ENCODE measurements around the gene ZHX3. TPM values are rescaled to one million over a fixed set of nuclear protein-coding genes. Genes with fewer than 3 reads are reported as not detected.
A peak's percentile ranks its signal among the peaks of the same experiment; 100 is the strongest.

The ZHX3 gene
- total RNA-seq, 4 donors from 2014 or later, result 20.1 to 30.0 (median 25.9) TPM

DNA sequence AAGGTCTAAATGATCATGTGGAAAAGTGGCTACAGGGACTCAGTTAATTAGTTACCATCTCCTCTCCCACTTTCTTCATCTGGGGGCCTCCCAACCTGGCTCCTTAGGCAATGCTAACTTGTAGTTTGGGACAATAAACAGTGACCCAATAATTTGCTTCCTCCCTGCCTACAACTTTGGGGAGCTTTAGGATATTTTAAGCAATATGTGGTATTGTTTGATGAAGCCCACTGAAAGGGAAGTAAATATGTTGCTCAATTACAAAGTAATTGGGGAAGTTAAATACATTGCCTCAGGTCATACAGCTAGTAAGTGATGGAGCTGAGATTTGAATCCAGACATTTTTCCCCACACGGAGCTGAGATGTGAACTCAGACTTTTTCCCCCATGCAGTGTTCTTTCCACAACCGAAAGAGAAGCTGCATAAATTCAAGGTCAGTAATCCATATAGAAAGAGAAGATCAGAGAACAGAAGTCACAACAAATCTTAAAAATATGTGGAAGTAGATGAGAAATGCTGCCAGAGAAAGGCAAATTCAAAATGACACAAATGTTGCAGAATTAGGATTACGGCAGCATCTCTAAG, 26.6 kb downstream of the ZHX3 start:
- ATAC-seq, result no peak
- DNase-seq, result no peak
- in situ Hi-C loops (cut with MboI; ENCODE audit: low sequenced_read_pairs in 4 of 4), result no loop called here
- intact Hi-C loops (cut with DNase I; ENCODE audit: low total_unique reads), result no loop called here
- Histone ChIP-seq H3K36me3 (no peaks in the 10 kb centered on the region), H3K4me1 (peaks cover 37 to 43% of the 10 kb centered on the region in 2 donors), H3K4me3 (no peak overlapping the region), H3K27me3 (no peaks in the 10 kb centered on the region), H3K9me3 (no peaks in the 10 kb centered on the region), H3K27ac (no peak overlapping the region)
- TF ChIP-seq, protein P1, sequence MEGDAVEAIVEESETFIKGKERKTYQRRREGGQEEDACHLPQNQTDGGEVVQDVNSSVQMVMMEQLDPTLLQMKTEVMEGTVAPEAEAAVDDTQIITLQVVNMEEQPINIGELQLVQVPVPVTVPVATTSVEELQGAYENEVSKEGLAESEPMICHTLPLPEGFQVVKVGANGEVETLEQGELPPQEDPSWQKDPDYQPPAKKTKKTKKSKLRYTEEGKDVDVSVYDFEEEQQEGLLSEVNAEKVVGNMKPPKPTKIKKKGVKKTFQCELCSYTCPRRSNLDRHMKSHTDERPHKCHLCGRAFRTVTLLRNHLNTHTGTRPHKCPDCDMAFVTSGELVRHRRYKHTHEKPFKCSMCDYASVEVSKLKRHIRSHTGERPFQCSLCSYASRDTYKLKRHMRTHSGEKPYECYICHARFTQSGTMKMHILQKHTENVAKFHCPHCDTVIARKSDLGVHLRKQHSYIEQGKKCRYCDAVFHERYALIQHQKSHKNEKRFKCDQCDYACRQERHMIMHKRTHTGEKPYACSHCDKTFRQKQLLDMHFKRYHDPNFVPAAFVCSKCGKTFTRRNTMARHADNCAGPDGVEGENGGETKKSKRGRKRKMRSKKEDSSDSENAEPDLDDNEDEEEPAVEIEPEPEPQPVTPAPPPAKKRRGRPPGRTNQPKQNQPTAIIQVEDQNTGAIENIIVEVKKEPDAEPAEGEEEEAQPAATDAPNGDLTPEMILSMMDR (IDR thresholded peaks at IDR 0.05 in 4 of 5, conservative IDR thresholded peaks at IDR 0.05 in 1 of 5), result no peak

DNA sequence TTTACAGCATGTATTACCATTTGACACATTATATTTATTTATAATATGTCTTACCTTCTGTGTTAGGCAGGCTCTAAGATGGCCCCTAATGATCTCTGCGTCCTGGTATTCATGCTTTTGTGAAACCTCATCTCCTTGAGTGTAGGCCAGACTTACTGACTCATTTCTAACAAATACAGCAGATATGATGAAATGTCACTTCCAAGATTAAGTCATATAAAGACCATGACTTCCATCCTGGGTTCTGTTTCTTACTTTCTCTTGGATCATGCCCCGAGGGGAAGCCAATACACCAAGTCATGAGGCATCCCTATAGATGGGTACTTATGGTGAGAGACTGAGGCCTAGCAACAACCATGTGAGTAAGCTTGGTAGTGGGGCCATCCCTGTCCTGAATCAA, 30.2 kb downstream of the ZHX3 start:
- TF ChIP-seq, protein P1 (IDR thresholded peaks at IDR 0.05 in 4 of 5, conservative IDR thresholded peaks at IDR 0.05 in 1 of 5), result no peak
- no peak for TF ChIP-seq POLR2A (IDR thresholded peaks at IDR 0.05)
- Histone ChIP-seq H3K36me3 (no peaks in the 10 kb centered on the region), H3K9me3 (no peaks in the 10 kb centered on the region), H3K27me3 (no peaks in the 10 kb centered on the region), H3K27ac (peak overlapping the region in 3 of 4 donors; percentile 16 to 60 (median 52)), H3K4me1 (peaks cover 12 to 20% of the 10 kb centered on the region in 2 donors), H3K4me3 (no peak overlapping the region)
- peak; percentile 63 to 99 for ATAC-seq
- intact Hi-C loops (cut with DNase I; ENCODE audit: low total_unique reads), result no loop called here
- DNase-seq, result no peak
- in situ Hi-C loops (cut with MboI; ENCODE audit: low sequenced_read_pairs in 4 of 4), result no loop called here

DNA sequence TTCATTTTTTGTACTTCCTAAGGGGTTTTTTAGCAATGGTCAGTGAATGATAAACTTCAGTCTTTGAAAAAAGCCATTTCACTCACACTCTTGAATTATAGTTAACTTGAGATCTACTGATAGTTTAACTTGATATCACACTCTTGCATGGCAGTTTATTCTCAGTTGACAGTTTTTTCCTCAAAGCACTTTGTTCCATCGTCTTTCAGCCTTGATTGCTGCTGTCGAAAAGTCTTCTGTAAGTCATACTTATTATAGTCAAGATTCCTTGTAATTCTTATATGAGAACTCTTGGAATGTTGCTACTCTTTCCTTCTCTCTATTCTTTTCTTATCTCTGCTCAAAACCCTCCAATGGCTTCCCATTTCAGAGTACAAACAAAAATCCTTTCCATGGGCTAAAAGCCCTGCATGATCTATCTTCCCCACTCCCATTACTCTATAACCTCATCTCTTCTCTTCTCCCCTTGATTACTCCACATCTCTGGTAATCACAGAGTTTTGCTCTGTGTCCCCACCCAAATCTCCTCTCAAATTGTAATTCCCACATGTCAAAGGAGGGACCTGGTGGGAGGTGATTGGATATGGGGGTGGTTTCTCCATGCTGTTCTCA, 31.2 kb downstream of the ZHX3 start:
- Histone ChIP-seq H3K36me3 (no peaks in the 10 kb centered on the region), H3K4me1 (peaks cover 10 to 16% of the 10 kb centered on the region in 2 donors), H3K27me3 (no peaks in the 10 kb centered on the region), H3K9me3 (no peaks in the 10 kb centered on the region), H3K27ac (no peak overlapping the region), H3K4me3 (no peak overlapping the region)
- ATAC-seq (no peak), DNase-seq (no peak)
- in situ Hi-C loops (cut with MboI; ENCODE audit: low sequenced_read_pairs in 4 of 4), result no loop called here
- no peak for TF ChIP-seq POLR2A (IDR thresholded peaks at IDR 0.05)
- TF ChIP-seq, protein P1 (IDR thresholded peaks at IDR 0.05 in 4 of 5, conservative IDR thresholded peaks at IDR 0.05 in 1 of 5), result no peak
- intact Hi-C loops (cut with DNase I; ENCODE audit: low total_unique reads), result no loop called here

DNA sequence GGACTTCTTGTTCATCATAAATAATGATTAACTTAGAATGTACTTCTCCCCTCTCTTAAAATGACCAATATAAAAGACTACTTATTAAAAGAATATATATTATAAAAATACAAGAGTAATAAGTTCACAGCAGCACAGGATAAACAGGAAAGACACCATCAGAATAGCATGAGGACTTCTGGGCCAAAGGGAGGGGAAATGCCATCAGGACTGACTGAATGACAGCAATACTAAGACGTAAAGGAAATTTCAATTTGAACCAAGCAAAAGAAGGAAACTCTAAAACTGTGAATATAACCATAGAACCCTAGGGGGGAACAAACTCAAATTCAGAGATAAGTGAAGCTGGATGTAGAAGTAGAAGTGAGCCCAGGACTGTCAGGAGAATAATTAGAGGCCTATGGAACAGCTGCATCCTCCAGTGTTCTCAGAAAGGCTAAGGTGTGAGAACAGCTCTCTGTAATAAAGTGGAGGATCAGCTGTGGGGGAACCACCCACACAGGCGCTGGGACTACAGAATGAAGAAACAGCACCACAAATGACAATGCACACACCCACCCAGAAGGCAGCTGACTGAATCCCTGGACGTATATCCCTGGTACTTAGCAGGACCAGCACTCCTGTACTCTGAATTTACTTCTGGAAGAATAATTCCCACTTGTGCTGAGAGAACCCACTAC, 37.8 kb downstream of the ZHX3 start:
- in situ Hi-C loops (cut with MboI; ENCODE audit: low sequenced_read_pairs in 4 of 4) (no loop called here), intact Hi-C loops (cut with DNase I; ENCODE audit: low total_unique reads) (no loop called here)
- Histone ChIP-seq H3K4me3 (no peak overlapping the region), H3K27me3 (no peaks in the 10 kb centered on the region), H3K9me3 (no peaks in the 10 kb centered on the region), H3K4me1 (peaks cover 10 to 28% of the 10 kb centered on the region in 2 donors), H3K27ac (peak overlapping the region in 3 of 4 donors; percentile 1 to 66 (median 47)), H3K36me3 (no peaks in the 10 kb centered on the region)
- DNase-seq (no peak), ATAC-seq (no peak)
- no peak for TF ChIP-seq POLR2A (IDR thresholded peaks at IDR 0.05)
- TF ChIP-seq, protein P1 (IDR thresholded peaks at IDR 0.05 in 4 of 5, conservative IDR thresholded peaks at IDR 0.05 in 1 of 5), result no peak
